GM12892 (cell line): ENCODE data around the gene ST6GAL1.

Experiments used
- POLR2A ChIP-seq: IDR thresholded peaks from 2 replicates; pipeline ENCODE4 v1.6.1; 2011; ENCODE audit warnings: low read depth, low read length, control low read depth
- TAF1 ChIP-seq: IDR thresholded peaks from 2 replicates; pipeline ENCODE4 v1.6.1; 2011; ENCODE audit warnings: low read depth, mild to moderate bottlenecking, control low read depth, low read length, borderline replicate concordance

DNA sequence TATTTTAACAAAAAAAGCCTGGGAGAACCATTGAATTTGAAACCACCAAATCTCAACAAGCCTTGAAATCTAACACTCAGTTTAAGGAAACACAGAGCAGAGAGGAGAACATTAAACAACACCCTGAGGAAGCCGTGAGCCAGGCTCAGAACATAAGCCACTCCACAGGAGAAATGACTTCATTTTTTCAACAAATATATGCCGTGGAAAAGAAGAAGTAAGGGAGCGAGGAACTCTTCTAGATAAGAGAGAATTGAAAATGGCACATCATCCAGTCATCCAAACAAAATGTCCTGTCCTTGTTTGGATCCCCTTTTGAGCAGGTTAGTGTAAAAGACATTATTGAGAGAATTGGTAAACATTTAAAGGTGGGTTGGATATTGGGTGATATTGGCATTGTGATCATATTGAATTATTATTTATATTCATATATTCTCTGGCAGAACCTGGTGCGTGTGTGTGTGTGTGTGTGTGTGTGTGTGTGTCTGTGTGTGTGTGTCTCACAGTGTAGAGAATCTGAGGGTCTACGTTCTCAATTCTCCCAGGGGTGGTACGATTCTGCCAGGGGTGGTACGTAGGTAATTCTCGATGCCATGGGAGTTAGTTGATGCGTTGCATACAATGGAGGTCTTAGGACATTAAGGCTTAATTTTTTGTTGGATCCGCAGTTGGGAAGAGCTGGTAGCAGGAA is 94.4 kb downstream of the ST6GAL1 start:
- no peak for TF ChIP-seq POLR2A
- no peak for TF ChIP-seq TAF1
